ENCODE results near the gene LSM14A. TPM values are rescaled to one million over a fixed set of nuclear protein-coding genes. Genes with fewer than 3 reads are reported as not detected.
"Not testable (repeated sequence)": the region's sequence is repeated elsewhere in the genome, so short reads cannot be mapped to it uniquely, and the experiment has no call there.

Gene LSM14A
- total RNA-seq, 1 experiment from 2014 or later: 201 TPM

- no peak for DNase-seq (ENCODE audit: low spot score)
Measured at GRCh38 chr19:34189917-34190425, 17.7 kb downstream of the LSM14A start.

DNA sequence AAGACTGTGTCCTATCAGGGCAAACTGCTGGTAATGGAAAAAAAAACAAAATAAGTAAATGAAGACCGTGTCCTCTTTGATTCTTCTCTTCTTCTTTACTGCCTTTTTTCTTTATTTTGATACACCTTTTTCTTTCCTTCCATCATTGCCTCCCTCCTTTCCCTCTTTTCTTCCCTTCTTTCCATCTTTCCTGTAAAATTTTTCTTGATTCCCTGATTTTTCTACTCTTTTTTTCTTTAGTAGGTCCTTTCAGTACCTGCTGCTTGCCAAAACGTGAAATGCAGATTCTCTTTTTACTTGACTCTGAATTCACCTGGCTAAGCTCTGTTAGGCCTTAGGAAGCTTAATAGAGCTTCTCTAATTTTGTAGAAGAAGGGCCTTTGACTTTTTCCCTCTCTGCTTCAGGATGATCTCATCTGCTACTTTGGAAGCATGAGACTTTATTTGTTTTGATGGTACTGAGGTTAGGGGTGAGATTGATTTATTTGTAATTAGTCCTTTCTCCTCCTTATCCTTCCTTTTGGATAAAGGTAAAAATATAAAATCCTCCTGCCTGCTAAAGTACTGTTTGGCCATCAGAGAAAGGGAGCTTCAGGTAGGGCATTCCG, 19.2 kb downstream of the LSM14A start:
- no peak for DNase-seq (ENCODE audit: low spot score)

DNA sequence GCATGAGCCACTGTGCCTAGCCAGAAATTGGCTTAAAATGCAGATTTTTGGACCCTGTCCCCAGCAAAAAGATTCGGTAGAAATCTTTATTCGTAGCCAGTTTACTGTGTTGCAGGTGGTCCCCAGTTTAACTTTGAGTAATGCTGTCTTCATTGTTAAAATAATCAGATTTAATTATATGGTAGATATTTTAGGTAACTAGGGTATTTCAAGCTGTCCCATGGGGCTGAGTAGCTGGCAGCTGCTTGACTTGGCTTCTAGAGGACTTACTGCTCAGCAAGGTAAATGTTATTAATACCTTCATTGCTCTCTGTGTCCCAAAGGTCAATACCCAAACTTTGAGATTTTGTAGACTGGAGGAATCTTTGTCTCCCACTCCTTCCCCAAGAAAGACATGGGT, 21.1 kb downstream of the LSM14A start:
- DNase-seq (ENCODE audit: low spot score): no peak

DNA sequence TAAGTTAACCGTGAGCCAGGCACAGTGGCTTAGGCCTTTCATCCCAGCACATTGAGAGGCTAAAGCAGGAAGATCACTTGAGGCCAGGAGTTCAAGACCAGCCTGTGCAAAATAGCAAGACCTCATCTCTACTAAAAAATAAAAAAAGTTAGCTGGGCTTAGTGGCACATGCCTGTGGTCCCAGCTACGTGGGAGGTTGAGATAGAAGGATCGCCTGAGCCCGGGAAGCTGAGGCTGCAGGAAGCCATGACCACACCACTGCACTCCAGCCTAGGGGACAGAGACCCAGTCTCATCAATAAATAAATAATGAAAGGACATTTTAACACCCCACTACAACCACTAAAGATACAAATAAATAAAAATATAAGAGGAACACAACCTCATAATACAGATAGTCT, 21.6 kb downstream of the LSM14A start:
- no peak for DNase-seq (ENCODE audit: low spot score)

DNA sequence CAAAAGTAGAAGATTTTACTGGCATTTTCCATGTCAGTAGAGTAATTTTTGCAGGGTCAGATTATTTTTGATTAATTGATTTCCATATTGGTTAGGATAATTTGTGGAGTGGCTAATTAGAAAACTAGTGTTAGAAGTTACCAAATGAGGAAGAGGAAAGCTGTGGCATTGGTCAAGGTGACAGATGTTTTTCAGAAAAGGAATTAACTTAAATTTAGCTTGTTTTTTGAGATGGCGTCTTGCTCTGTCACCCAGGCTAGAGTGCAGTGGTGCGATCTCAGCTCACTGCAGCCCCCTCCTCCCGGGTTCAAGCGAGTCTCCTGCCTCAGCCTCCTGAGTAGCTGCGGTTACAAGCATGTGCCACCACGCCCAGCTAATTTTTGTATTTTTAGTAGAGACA, 28.8 kb downstream of the LSM14A start:
- no peak for DNase-seq (ENCODE audit: low spot score)

- not testable (repeated sequence) for DNase-seq (ENCODE audit: low spot score)
Measured at GRCh38 chr19:34205324-34205723, 33.0 kb downstream of the LSM14A start.

DNA sequence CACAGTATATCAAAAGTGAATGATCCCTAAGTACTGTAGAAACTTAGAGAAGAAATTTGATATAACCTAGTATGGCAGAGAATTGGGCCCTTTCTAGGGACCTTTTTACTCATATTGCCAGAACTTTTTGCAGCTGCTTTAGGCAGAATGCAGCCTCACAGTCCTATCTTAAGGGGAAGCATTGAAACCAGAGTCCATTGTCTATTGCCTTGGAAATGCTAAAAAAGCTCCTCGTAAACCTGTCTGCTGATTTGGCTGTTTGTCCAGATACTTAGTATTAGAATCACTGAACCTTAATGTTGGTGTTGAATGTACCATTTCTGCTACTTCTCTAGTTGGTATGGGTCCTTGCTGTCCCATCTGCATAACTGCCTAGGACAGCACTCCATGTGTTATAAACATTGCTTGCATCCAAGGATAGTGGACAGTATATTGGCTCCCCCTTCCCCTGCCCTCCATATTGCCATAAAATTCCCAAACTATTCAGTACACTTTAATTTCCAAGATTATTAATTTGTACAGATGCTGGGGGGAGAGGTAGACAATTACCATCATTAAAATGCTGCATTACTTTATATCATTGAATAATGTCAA, 36.1 kb downstream of the LSM14A start:
- DNase-seq (ENCODE audit: low spot score): no peak

GRCh38 chr19:34209726-34210125, 37.4 kb downstream of the LSM14A start:
- DNase-seq (ENCODE audit: low spot score): no peak

GRCh38 chr19:34213283-34213682, 41.0 kb downstream of the LSM14A start:
- DNase-seq (ENCODE audit: low spot score): no peak

DNA sequence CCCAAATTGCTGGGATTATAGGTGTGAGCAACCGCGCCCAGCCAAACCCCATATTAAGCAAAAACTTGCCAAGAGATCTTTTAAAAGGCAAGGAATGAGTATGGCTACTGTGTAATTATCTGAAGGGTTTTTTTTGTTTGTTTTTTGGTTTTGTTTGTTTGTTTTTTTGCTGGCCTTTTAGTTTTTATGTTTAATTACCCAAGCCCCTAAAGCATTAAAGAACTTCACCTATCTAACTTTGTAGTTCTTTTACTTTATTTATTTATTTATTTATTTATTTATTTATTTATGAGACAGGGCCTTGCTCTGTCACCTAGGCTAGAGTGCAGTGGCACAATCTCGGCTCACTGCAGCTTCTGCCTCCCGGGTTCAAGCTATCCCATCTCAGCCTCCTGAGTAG, 41.7 kb downstream of the LSM14A start:
- DNase-seq (ENCODE audit: low spot score): no peak

- no peak for DNase-seq (ENCODE audit: low spot score)
Measured at GRCh38 chr19:34215006-34215665, 42.8 kb downstream of the LSM14A start.

DNA sequence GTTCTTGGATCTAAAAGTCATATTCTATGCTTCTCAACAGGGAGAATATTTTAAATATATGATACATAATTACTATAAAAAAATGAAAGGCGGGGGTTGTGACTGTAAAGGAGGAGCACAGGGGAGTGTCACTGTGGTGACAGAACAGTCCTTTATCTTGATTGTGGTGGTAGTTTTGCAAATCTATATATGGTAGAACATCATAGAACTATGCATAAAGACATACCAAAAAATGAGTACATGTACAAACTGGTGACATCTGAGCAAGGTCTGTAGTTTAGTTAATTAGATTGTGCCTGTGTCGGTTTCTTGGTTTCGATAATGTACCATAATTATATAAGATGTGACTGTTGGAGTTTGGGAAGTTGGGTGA, 43.3 kb downstream of the LSM14A start:
- no peak for DNase-seq (ENCODE audit: low spot score)

DNA sequence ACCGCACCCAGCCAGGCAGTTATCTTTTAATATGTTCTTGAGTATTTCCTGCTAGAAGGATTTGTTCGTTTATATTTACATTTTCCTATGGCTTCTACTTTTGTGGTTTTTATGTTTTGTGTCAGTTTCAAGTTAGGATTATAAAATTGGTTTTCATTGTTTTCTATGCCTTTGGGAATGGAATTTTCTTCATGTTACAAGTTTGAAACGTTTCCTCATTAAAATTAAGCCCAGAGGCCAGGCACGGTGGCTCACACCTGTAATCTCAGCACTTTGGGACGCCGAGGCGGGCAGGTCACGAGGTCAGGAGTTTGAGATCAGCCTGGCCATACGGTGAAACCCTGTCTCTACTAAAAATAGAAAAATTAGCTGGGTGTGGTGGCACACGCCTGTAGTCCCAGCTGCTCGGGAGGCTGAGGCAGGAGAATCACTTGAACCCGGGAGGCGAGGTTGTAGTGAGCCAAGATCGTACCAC, 44.5 kb downstream of the LSM14A start:
- not testable (repeated sequence) for DNase-seq (ENCODE audit: low spot score)

DNA sequence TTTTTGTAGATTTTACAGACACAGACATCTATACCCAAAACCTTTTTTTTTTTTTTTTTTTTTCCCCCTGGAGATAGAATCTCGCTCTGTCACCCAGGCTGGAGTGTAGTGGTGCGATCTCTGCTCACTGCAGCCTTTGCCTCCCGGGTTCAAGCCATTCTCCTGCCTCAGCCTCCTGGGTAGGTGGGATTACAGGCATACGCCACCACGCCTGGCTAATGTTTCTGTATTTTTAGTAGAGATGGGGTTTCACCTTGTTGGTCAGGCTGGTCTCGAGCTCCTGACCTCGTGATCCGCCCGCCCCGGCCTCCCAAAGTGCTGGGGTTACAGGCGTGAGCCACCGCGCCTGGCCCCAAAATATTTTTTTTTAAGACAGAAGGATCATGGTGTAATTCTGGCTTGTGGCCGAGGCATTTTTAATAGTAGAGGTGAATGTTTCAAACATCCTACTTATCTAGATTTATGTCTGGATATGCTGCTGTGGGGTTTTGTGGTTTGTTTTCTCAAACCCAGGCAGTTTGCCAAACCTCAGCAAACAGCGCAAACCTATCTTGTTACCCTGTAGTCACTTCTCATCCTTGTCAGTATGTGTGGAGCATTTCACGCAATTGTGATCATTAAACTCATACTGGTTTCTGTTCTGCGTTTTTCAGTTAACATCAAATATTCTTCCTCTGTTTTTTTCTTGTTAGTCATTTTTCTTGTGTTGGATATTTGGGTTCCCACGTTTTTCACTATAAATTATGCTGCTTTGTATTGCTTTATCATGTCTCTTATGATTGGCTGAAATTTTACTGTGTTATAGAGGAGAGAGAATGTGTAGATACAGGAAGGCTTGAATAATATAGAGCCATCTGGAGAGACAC, 45.9 kb downstream of the LSM14A start:
- peak; percentile 93 for DNase-seq (ENCODE audit: low spot score)

DNA sequence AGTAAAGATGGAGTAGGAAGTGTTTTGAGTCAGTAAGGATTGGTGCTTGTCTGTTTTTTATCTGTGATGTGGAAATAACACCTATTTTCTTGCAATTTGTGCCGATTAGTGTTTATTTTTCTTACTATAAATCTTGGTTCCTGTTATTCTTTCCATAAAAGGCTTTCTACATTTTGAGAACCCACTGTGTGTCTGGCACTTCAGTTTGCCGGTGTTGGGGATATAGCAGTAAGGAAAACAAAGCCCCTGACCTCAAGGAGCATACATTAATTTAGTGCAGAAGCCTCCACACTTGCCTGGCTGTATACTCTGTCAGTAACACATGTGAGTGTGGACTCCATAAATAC, 46.5 kb downstream of the LSM14A start:
- no peak for DNase-seq (ENCODE audit: low spot score)

DNA sequence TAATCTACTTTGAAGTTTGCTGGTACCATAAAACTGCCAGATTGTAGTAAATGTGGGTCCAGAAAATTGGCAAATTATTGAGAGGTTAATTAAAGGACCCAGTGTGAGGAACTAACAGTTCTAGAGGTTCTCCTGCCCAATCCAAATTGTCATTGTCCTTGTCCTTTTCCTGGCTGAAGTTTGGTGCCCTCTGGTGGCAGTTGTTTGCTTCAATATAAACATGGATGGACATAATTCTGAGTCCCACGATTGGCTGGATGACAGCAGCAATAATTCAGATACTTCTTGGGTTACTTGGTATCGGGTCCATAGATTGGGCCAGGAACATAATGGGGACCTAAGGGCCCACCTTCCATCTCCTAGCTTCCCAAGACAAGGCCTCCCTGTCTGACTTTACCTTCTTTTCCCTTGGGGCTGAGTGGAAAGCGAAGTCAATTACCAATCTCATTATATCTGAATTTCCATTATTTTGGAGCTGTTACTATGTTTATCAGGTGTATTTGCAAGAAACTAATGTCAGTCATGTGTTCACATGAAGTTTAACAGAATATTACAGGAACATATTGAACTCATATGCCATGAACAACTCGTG, 48.3 kb downstream of the LSM14A start:
- peak; percentile 92 for DNase-seq (ENCODE audit: low spot score)

- DNase-seq (ENCODE audit: low spot score): no peak
Measured at GRCh38 chr19:34222386-34222785, 50.1 kb downstream of the LSM14A start.

GRCh38 chr19:34224996-34225658, 52.8 kb downstream of the LSM14A start:
- DNase-seq (ENCODE audit: low spot score): peak; percentile 31

- DNase-seq (ENCODE audit: low spot score): no peak
Measured at GRCh38 chr19:34225659-34226015, 53.3 kb downstream of the LSM14A start.

- no peak for DNase-seq (ENCODE audit: low spot score)
Measured at GRCh38 chr19:34226036-34226435, 53.7 kb downstream of the LSM14A start.

DNA sequence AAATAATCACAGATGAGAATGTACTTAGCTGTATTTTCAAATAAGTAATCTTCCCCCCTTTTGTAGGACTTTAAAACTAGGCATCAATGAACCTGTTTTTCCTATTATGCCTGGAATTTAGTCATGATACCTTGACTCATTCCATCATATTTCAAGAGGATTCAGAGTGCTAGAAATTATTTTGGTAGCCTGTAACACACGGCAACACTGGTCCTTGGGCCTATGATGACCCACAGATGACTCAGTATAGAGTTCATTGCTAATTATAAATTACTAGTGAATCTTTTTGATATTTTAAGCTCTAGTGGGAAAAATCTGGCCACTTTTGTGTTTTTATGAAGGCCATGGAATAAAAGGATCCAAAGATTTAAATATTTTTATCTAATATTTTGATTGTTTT, 56.0 kb downstream of the LSM14A start:
- DNase-seq (ENCODE audit: low spot score): no peak

Data from HT-29 (cell line).